Heart right ventricle (tissue), 16 donors: ENCODE data around the gene TANGO6. TPM values are rescaled to one million over a fixed set of nuclear protein-coding genes. Genes with fewer than 3 reads are reported as not detected.

ENCODE experiments used
- ATAC-seq, 8 donors: fragments of 200-7000 bp; cut with Tn5 transposase; one replicate each; pipeline ENCODE4 v1.9.1; 2020; ENCODE audit warnings: mild to moderate bottlenecking in 8 of 8, moderate library complexity in 8 of 8, moderate number of reproducible peaks in 1 of 8
- DNase-seq, 2 donors: peaks; one replicate each; pipeline ENCODE4 v3.0.0-alpha.2; 2020
- H3K27ac ChIP-seq, 10 donors: fragments of 200-600 bp; sonication (generic) in 2 of 10; one replicate each; pipeline versions ENCODE4 v1.5.0 to v1.8.0; 2020 to 2022; ENCODE audit warnings: mild to moderate bottlenecking in 3 of 10
- H3K27me3 ChIP-seq, 7 donors: fragments of 200-600 bp; one replicate each; pipeline ENCODE4 v1.8.0; 2021 to 2022; ENCODE audit warnings: mild to moderate bottlenecking in 2 of 7
- H3K36me3 ChIP-seq, 9 donors: fragments of 200-600 bp; sonication (generic) in 1 of 9; one replicate each; pipeline versions ENCODE4 v1.5.0 to v1.8.0; 2020 to 2022; ENCODE audit warnings: mild to moderate bottlenecking in 2 of 9
- H3K4me1 ChIP-seq, 9 donors: fragments of 200-600 bp; sonication (generic) in 1 of 9; one replicate each; pipeline versions ENCODE4 v1.5.0 to v1.8.0; 2020 to 2022; ENCODE audit warnings: mild to moderate bottlenecking in 4 of 9
- H3K4me3 ChIP-seq, 10 donors: fragments of 200-600 bp; sonication (generic) in 2 of 10; one replicate each; pipeline versions ENCODE4 v1.5.0 to v1.8.0; 2020 to 2022; ENCODE audit warnings: mild to moderate bottlenecking in 7 of 10, moderate library complexity in 2 of 10
- H3K9me3 ChIP-seq, 11 donors: fragments of 200-600 bp in 10 of 11; sonication (generic) in 2 of 11; one replicate each; pipeline versions ENCODE4 v1.5.0 to v1.8.0; 2013 to 2022; ENCODE audit warnings: mild to moderate bottlenecking in 2 of 11, control low read depth in 1 of 11, moderate library complexity in 1 of 11
- WGBS, 2 donors: extraction: QIAGEN DNeasy Blood & Tissue Kit; methylation state at CpG; one replicate each; pipeline ENCODE4 v1.1.7; 2013; ENCODE audit warnings: inconsistent platforms in 1 of 2; 5-methylcytosine and 5-hydroxymethylcytosine counted together
- intact Hi-C, 10 donors: fragments of 100-400 bp; cut with DNase I; formaldehyde crosslinking; loops; one replicate each; pipeline versions ENCODE4 v1.11.1 to v1.14.2; 2022
- polyA plus RNA-seq, 2 donors: library from polyadenylated mRNA; stranded (reverse); fragments of 200-250 nt; gene quantifications; one replicate each; pipeline ENCODE4 v1.2.3, GENCODE V29; 2013
- total RNA-seq, 10 donors: library from RNA; stranded (reverse); fragmentation: NEBNext Ultra II Directional in 3 of 10; extraction: Animal tissue kit (Norgen Biotek cat#: 25700) in 3 of 10; gene quantifications; one replicate each; pipeline versions ENCODE4 v1.2.1 to v1.2.4, GENCODE V29; 2021 to 2023
- TF ChIP-seq, protein P1 (sequence below), 9 donors: fragments of 200-600 bp; sonication (generic) in 2 of 9; IDR thresholded peaks; one replicate each; pipeline versions ENCODE4 v1.5.0 to v1.8.0; 2021 to 2022; ENCODE audit warnings: antibody characterized with exemption in 9 of 9, mild to moderate bottlenecking in 5 of 9, moderate library complexity in 1 of 9
- donor health status: Arrhythmogenic right ventricular cardiomyopathy.
- donor health status: ischemic (EF 13 %, LVEDD 7.1; RV severe dilation, severe dysfunction).
- donor health status: healthy with polysubstance abuse.
- donor health status: DM: no; HTN: yes; CAD: no.
- donor health status: DM: no; HTN: no; CAD: no.
- donor health status: ischemic (EF 25% LVEDD 6.9; RV normal size, moderate dysfunction).
- donor health status: ischemic (EF 25% LVEDD 5.7; RV mildly dilated, moderate dysfunction).
- donor health status: healthy.
- donor health status: DM: yes; HTN: yes; CAD: no.
- donor health status: Ischemic cardiomyopathy.
- donor health status: ischemic (EF 35%, LVEDD 5.7; RV mildly dilated, moderate dysfunction).
- donor health status: nonischemic (EF 11% LVEDD 7.7; RV severe dilation, severe dysfunction).
- donor health status: DM: yes; HTN: yes; CAD: no.
- donor health status: PGD.
- donor health status: ischemic (EF 29% LVEDD 5.4; RV normal size, mild dysfunction).
- donor health status: nonischemic (EF 23%, LVEDD 6.1; RV moderate dilation, normal function).

The TANGO6 gene
- total and polyA plus RNA-seq, 12 donors: 1.8 to 12.9 (median 8.0) TPM

DNA sequence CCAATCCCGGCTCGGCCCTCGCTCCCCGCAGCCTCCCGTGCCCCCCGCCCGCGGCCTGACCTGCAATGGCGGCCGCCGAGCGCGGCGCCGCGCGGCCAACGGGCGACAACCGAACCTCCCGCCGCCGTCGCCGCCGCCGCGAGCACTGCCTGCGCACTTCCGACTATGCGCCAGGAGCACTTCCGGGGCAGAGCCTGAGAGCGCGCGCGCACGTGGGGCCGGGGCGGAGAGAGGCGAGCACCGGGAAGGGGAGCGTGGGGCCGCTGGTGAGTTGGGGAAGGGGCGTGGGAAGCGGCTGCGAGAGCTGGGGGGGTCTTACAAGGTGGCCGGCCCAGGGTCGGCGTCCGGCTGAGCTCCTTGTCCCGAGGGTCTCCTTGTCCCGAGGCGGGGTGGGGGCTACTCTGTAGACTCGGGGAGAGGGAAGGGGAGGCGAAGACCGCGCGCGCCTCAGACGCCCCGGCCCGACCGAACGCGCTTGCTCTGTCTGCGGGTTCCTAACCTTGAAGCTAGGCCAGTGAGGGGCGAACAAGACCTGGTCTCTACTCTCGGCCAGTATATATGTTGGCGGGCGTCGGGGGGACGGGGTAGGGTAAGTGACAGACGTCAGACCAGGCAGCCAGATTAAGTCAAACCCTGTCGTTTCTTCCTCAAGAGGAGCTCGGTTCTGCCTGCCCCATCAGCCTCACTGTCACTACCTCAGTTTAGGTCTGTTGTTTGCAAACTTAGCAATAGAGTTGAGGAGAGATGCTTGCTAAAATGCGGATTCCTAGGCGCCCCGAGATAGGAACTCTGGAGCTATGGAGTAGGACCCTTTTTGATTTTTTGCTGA, 289.3 kb downstream of the TANGO6 start, which contains the start of the genes CHTF8 and UTP4:
CHTF8 (minus strand) TSS at position 165 of the 829 bp plus-strand sequence. CDS start 11,130 bp downstream, outside the sequence.
UTP4 (plus strand) TSS at position 226 of the 829 bp plus-strand sequence. CDS start 811 bp downstream, outside the sequence.
- intact Hi-C loops: loop anchor here in 1 of 10 donors (5.0 kb wide), 1 partner anchor 290 kb away; the partner anchor contains the start of gene TANGO6
- peak within 1 kb of the TSS; percentile 82 to 97 (median 92) for H3K27ac ChIP-seq
- peaks cover 4 to 39% (median 29%) of the 10 kb centered on the region in 9 donors for H3K4me1 ChIP-seq
- no peaks in the 10 kb centered on the region for H3K9me3 ChIP-seq
- 0 to 1% methylated on average over 59 to 78 of the region's 78 CpGs for WGBS, 2 donors
- H3K4me3 ChIP-seq: peak within 1 kb of the TSS; percentile 54 to 99 (median 92)
- DNase-seq (peak; percentile 87), ATAC-seq (peak; percentile 94 to 97 (median 96))
- H3K27me3 ChIP-seq: no peaks in the 10 kb centered on the region
- peaks cover 0 to 38% (median 5%) of the 10 kb centered on the region in 9 donors for H3K36me3 ChIP-seq
- TF ChIP-seq, protein P1, sequence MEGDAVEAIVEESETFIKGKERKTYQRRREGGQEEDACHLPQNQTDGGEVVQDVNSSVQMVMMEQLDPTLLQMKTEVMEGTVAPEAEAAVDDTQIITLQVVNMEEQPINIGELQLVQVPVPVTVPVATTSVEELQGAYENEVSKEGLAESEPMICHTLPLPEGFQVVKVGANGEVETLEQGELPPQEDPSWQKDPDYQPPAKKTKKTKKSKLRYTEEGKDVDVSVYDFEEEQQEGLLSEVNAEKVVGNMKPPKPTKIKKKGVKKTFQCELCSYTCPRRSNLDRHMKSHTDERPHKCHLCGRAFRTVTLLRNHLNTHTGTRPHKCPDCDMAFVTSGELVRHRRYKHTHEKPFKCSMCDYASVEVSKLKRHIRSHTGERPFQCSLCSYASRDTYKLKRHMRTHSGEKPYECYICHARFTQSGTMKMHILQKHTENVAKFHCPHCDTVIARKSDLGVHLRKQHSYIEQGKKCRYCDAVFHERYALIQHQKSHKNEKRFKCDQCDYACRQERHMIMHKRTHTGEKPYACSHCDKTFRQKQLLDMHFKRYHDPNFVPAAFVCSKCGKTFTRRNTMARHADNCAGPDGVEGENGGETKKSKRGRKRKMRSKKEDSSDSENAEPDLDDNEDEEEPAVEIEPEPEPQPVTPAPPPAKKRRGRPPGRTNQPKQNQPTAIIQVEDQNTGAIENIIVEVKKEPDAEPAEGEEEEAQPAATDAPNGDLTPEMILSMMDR (IDR thresholded peaks at IDR 0.05): no peak

DNA sequence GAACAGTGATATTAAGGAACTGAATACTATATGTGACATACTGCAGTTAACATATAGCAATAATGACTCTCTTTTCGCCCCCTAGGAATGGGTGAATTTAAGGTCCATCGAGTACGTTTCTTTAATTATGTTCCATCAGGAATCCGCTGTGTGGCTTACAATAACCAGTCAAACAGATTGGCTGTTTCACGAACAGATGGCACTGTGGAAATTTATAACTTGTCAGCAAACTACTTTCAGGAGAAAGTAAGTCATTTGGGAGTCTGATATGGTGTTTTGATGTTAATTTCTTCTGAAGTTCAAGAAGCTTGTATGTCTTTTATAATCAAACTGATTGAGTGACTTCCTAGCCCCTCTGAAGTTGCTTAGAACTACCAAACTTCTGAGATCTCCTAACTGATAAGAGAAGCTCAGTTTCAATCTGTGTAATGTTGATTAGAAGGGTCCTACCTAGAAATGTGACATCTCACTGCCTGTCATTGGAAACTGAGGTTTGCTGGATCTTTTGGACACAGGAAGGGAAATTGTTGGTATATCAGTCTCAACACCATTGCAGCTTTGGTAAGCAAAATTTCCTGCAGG, 290.1 kb downstream of the TANGO6 start:
- ATAC-seq (no peak), DNase-seq (no peak)
- 42 to 50% methylated on average over 5 of the region's 5 CpGs for WGBS, 2 donors
- intact Hi-C loops: loop anchor here in 1 of 10 donors (5.0 kb wide), 1 partner anchor 291 kb away; the partner anchor contains the start of gene TANGO6
- Histone ChIP-seq H3K27me3 (no peaks in the 10 kb centered on the region), H3K9me3 (no peaks in the 10 kb centered on the region), H3K36me3 (peaks cover 0 to 38% (median 10%) of the 10 kb centered on the region in 9 donors), H3K27ac (peak overlapping the region in 4 of 10 donors; percentile 92 to 97 (median 96)), H3K4me3 (peak overlapping the region; percentile 54 to 99 (median 92)), H3K4me1 (peaks cover 4 to 36% (median 29%) of the 10 kb centered on the region in 9 donors)
- TF ChIP-seq, protein P1 (IDR thresholded peaks at IDR 0.05): no peak

Other genes starting within 250 kb of the TANGO6 start
- under 1 TPM in 1 of 10 donors, not detected in 9; 0.71 TPM for gene CDH3, start 198.2 kb upstream of the TANGO6 start, total RNA-seq
- gene CDH3, start 198.2 kb upstream of the TANGO6 start, polyA plus RNA-seq: under 1 TPM; 0.06 to 0.29 TPM
- gene CDH1, start 106.2 kb upstream of the TANGO6 start, total RNA-seq: under 1 TPM in 4 of 10 donors, not detected in 6; 0.28 to 0.82 (median 0.42) TPM
- under 1 TPM in 1 of 2 donors, not detected in 1; 0.01 TPM for gene CDH1, start 106.2 kb upstream of the TANGO6 start, polyA plus RNA-seq